Measurements from ENCODE around the gene INPP4B. TPM values are rescaled to one million over a fixed set of nuclear protein-coding genes. Genes with fewer than 3 reads are reported as not detected.

The INPP4B gene
- polyA plus RNA-seq, 1 of the 3 experiments (the other 2 are of a cell fraction): 0.08 TPM

DNA sequence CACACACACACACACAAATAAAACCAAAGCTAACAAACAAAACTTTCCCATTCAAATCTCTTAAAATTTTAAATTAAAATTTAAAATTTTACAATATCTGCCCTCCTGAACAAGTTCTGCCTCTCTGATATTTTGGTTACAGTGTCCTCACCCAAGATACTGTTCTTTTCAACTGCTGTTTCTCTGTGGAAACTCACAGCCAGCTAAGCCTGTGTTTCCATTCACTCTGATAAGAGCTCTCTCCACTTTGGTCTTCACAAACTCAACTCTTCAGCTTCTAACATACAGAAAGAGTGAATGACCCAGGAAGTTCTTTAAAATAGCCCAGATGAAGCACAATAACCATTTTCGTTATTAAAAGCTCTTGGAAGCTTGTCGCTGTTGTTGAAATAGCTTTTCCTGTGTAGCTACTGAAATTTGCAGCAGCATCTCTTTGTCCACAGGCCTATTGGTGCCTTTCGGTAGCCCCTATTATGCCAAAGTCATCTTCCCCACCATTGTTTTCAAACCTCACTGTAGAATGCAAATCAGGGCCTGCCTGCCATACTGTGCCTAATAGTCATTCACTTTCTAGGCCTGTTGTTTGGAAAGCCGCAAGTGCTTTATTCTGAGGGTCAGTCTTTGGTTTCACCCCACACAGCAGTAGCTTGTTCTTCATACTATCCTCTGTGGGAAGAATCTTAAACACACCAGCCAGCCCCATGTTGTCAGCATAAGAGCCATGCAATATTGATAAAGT lies 19.4 kb downstream of the INPP4B start (continued):
- TF ChIP-seq, protein P1, sequence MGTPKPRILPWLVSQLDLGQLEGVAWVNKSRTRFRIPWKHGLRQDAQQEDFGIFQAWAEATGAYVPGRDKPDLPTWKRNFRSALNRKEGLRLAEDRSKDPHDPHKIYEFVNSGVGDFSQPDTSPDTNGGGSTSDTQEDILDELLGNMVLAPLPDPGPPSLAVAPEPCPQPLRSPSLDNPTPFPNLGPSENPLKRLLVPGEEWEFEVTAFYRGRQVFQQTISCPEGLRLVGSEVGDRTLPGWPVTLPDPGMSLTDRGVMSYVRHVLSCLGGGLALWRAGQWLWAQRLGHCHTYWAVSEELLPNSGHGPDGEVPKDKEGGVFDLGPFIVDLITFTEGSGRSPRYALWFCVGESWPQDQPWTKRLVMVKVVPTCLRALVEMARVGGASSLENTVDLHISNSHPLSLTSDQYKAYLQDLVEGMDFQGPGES (IDR thresholded peaks at IDR 0.05; ENCODE audit: low read depth, low read length): no peak

DNA sequence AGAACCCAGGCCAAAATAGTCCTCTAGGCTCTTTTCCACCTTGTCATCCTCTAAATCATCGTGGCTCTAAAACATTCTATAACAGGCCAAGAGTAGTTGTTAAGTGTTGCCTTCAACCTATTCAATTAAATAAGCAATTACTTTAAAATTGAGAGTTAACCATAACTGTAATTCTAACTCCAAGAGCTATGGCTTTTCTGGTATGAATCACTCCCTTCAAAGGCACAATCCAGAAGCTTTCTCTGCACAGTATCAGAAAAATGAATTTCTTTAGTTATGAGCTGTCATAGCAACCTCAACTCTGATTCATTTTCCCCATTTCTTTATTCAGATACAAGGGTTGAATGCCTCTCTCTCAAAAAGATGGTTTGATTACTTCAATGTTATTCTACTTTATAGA lies 21.7 kb downstream of the INPP4B start:
- no peaks in the 10 kb centered on the region for H3K9me3 ChIP-seq
- POLR2A ChIA-PET: no interaction called here
- H3K4me2 ChIP-seq: no peak overlapping the region
- H3K79me2 ChIP-seq (ENCODE audit: insufficient read depth): no peaks in the 10 kb centered on the region
- no peaks in the 10 kb centered on the region for H3K27me3 ChIP-seq (ENCODE audit: insufficient read depth)
- TF ChIP-seq, protein P1 (IDR thresholded peaks at IDR 0.05; ENCODE audit: low read depth, low read length): no peak
- TF ChIP-seq, protein P2, sequence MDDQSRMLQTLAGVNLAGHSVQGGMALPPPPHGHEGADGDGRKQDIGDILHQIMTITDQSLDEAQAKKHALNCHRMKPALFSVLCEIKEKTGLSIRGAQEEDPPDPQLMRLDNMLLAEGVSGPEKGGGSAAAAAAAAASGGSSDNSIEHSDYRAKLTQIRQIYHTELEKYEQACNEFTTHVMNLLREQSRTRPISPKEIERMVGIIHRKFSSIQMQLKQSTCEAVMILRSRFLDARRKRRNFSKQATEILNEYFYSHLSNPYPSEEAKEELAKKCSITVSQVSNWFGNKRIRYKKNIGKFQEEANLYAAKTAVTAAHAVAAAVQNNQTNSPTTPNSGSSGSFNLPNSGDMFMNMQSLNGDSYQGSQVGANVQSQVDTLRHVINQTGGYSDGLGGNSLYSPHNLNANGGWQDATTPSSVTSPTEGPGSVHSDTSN (IDR thresholded peaks at IDR 0.05): peak; percentile 88
- peak; percentile 46; the same call in 1 of the 2 replicates for TF ChIP-seq POLR2AphosphoS5 (IDR thresholded peaks at IDR 0.05; ENCODE audit: low read depth, low read length)
- peak; percentile 90 for TF ChIP-seq TCF12 (IDR thresholded peaks at IDR 0.05)
- TF ChIP-seq MXI1 (IDR thresholded peaks at IDR 0.05; ENCODE audit: low read depth, low read length): no peak
- no peak for TF ChIP-seq TAF1 (IDR thresholded peaks at IDR 0.05; ENCODE audit: borderline replicate concordance, low read depth, low read length)
- TF ChIP-seq EP300 (IDR thresholded peaks at IDR 0.05; ENCODE audit: borderline replicate concordance in 1 of 2, low read depth in 1 of 2, low read length in 1 of 2): peak in 1 of 2 experiments; percentile 73; a peak in 2 of 4 replicates
- TF ChIP-seq FOSL2 (IDR thresholded peaks at IDR 0.05; ENCODE audit: borderline replicate concordance, low read depth): peak; percentile 55; the same call in 1 of the 2 replicates
- no peak for TF ChIP-seq YY1 (IDR thresholded peaks at IDR 0.05; ENCODE audit: low read depth)
- TF ChIP-seq NFIC (IDR thresholded peaks at IDR 0.05; ENCODE audit: borderline replicate concordance): peak; percentile 66
- TF ChIP-seq RCOR1 (IDR thresholded peaks at IDR 0.05; ENCODE audit: low read length): no peak
- TF ChIP-seq JUND (IDR thresholded peaks at IDR 0.05): peak; percentile 70
- peak; percentile 60; the same call in 1 of the 2 replicates for TF ChIP-seq TEAD4 (IDR thresholded peaks at IDR 0.05; ENCODE audit: borderline replicate concordance, insufficient read depth)
- no peak overlapping the region for H2AFZ ChIP-seq (ENCODE audit: low read depth)
- no peak for DNase-seq
- no peak overlapping the region for H3K9ac ChIP-seq
- no peaks in the 10 kb centered on the region for H4K20me1 ChIP-seq (ENCODE audit: insufficient read depth)
- no peak overlapping the region; a peak in 2 of 4 replicates for H3K27ac ChIP-seq (ENCODE audit: low read depth in 2 of 2, low read length in 1 of 2)
- no peaks in the 10 kb centered on the region for H3K36me3 ChIP-seq (replicated peaks in 1 of 2; ENCODE audit: control insufficient read depth in 1 of 2, insufficient read depth in 2 of 2, low read length in 1 of 2)
- H3F3A ChIP-seq (replicated peaks; ENCODE audit: insufficient read depth): no peaks in the 10 kb centered on the region
- H3K9me2 ChIP-seq: no peaks in the 10 kb centered on the region
- CTCF ChIA-PET: no interaction called here
- 42% methylated on average over 1 of the region's 1 CpG for WGBS (ENCODE audit: low lambda C conversion rate)
- no peaks in the 10 kb centered on the region; a peak in 1 of 4 replicates for H3K4me1 ChIP-seq (ENCODE audit: control insufficient read depth in 1 of 2, insufficient read depth in 2 of 2, low read depth in 1 of 2, low read length in 1 of 2)
- no peak overlapping the region for H3K4me3 ChIP-seq (ENCODE audit: low read depth in 2 of 2, low read length in 1 of 2)
